Hepatic stellate cell (primary cell): ENCODE measurements around the gene SLC4A8.

ENCODE experiments used
- DNase-seq: peaks from one replicate; pipeline ENCODE4 v3.0.0; 2011; ENCODE audit warnings: low spot score

Gene SLC4A8

DNA sequence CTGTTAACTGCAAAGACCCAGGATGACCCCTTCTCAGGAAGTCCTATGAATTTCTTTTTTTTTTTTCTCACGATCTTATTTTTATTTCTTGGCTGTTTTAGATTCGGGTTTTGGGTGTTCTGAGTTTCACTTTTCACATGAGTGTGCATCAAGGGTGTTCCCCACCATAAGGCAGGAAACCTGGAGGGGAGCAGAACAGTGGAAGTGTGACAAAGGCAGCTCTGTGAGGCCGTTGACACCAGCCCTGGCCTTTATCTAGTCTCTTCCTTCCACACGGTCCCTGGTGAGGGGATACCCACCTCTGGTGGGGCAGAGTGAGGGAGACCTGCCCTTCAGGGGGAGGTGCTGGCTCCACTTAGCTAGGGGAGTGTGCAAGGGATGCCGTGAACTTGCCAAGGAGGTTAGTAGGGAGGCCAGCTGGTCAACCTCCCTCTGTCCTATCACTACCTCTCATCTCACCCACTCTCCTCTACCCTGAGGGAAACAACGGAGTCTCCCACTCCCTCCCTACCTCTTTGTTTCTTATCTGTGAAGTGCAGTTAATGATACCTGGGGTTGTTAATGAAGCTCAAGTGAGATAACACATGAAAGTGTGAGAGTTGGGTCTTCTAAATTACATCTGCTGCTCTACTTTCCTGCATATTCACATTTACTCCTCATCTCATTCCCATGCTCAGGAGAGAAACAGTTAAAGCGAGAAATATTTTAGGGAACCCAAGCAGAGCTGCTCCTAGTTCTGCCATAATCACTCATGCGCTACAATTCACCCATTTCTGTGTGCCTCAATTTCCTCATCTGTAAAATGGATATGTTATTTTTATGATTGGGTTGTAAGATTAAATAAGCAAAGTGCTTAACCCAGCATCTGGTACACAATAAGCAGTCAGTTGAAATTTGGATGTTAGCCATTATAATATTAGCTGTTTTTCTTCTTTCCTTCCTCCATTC is 29.1 kb upstream of the SLC4A8 start:
- DNase-seq: no peak

DNA sequence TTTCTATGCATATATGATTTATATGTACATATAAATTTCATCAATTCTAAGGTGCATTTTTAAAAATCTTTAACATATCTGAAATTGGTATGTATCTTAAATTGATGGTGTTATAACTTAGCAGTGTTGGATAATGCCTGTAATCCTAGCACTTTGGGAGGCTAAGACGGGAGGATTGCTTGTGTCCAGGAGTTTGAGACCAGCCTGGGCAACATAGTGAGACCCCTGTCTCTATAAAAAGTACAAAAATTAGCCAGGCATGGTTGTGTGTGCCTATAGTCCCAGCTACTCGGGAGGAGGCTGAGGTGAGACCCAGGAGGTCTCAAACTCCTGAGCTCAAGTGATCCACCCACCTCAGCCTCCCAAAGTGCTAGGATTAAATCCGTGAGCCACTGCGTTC is 27.0 kb upstream of the SLC4A8 start:
- DNase-seq: no peak

GRCh38 chr12:51399891-51400290 is 24.7 kb upstream of the SLC4A8 start:
- DNase-seq: no peak

DNA sequence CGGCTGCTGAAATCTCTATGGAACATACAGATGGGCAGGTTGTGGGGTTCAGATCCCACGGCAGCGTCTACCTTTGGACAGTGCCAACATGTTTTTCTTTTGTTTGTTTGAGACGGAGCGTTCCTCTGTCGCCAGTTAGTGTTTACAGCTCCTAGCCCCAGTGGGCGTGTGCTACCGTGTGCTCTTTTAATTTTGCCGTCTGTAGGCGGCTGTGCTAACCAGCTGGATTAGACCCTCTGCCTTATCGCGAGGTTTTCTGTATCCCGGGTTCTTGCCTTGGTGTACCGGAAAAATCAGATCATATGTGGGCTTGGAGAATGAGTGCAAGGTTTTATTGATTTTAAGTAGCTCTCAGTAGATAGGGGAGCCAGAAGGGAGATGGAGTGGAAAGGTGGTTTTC is 23.6 kb upstream of the SLC4A8 start:
- no peak for DNase-seq

DNA sequence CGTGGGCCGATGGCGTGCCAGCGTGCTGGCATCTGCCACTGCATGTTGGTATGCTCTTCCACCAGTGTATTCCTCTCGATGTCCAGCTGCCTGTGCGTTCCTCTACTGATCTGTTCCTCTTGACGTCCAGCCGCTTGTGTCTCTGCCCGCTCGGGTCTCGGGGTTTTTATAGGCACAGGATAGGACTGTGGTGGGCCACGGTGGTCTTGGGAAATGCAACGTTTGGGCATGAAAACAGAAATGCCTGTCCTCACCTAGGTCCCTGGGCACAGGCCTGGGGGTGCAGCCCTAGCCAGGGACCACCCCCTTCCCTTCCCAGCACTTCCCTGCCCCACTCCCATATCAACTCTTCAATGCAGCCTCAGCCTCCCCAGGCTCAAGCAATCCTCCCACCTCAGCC is 23.1 kb upstream of the SLC4A8 start:
- DNase-seq: no peak

DNA sequence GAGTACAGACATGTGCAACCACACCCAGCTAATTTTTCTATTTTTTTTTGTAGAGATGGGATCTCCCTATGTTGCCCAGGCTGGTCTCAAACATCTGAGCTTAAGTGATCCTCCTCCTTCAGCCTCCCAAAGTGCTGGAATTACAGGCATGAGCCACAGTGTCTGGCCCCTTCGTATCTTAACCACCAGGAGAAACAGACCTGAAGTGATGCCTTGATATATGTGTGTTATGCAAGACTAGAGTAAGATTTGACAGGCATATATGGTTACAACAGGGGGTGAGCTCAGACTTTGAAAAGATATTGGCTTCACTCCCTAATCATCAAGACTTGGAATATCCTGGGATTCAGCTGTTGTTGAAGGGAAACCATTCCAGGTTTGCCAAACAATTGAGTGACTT is 22.7 kb upstream of the SLC4A8 start:
- DNase-seq: no peak

- no peak for DNase-seq
Measured at GRCh38 chr12:51403159-51403558, 21.5 kb upstream of the SLC4A8 start.

DNA sequence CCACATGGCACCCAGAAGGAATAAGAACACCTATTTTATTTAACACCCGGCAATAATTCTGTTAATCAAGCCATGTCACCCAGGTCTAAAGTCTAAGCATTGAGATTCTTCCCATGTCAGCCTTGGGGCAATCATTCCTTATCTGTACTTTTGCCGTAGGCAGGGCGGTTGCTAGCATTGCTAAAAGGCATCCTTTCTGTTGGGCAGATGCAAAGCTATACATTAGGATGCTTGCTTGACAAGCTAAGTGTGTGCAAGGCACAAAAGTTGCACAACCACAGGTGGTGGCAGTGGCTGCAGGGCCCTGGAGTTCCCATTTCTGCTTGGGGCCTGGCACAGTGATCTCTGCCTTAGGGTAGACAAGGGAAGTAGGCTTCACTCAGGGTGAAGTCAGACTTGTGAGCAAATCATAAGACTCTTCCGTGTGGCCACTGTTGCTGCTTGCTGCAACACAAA is 20.9 kb upstream of the SLC4A8 start:
- DNase-seq: no peak

DNA sequence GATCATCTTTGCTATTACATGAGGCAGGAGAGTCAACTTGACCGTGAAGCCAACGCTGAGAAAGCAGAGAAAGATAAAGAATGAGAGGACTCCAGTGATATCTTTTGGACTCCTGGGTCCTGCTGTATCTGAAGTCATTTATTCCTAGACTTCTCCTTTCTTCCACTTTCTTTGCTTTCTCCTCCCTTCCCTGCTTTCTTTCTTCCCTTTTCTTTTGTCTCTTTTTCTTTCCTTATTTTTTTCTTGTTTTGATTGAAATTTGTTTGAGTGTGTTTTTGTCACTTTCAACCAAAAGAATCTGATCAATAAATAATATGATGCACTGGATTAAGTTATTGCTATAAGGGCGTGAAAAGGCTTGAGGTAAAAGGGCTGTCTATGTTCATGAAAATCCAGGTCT is 20.0 kb upstream of the SLC4A8 start:
- DNase-seq: no peak

DNA sequence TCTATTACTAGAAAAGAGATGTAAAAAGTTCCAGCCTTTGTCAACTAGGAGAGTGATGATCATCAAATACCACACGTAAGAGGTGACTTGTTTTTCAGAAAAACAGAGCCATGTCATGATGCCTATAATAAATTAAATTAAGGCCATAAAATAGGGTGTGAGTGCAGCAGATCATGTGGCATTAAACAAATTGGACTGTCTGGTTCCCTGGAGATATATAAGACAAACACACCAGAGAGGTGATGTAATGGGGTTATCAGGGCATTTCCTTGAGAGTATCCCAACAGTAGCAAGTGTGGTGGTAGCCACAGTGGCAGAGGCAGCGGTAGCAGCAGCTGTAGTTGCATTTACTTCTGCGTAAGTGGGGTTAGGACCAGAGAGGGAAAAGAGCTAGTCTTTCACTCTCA is 18.8 kb upstream of the SLC4A8 start:
- no peak for DNase-seq

DNA sequence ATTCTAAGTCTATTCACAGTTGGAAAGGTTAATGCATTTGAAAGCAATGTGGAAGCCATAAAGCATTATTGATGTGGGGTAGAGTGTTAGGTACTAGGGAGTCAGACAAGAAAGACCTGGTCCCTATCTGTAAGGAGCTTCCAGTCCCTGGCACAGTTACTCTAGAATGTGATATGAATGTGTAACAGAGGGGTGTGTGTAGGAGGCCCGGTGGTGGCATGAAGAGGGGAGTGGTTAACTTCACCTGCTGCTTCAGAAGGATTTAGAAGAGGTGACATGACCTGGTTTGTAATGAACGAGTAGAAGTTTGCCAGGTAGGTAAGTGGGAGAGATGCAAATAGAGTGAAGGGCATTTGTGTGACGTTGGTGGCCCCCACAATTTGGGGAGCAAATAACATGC is 18.3 kb upstream of the SLC4A8 start:
- no peak for DNase-seq

- DNase-seq: no peak
Measured at GRCh38 chr12:51406859-51407258, 17.8 kb upstream of the SLC4A8 start.

GRCh38 chr12:51407604-51408003 is 17.0 kb upstream of the SLC4A8 start:
- no peak for DNase-seq

- no peak for DNase-seq
Measured at GRCh38 chr12:51409846-51410245, 14.8 kb upstream of the SLC4A8 start.

GRCh38 chr12:51413149-51413548 is 11.5 kb upstream of the SLC4A8 start:
- no peak for DNase-seq

- DNase-seq: no peak
Measured at GRCh38 chr12:51413791-51414190, 10.8 kb upstream of the SLC4A8 start.

GRCh38 chr12:51415931-51416330 is 8.7 kb upstream of the SLC4A8 start:
- DNase-seq: no peak

DNA sequence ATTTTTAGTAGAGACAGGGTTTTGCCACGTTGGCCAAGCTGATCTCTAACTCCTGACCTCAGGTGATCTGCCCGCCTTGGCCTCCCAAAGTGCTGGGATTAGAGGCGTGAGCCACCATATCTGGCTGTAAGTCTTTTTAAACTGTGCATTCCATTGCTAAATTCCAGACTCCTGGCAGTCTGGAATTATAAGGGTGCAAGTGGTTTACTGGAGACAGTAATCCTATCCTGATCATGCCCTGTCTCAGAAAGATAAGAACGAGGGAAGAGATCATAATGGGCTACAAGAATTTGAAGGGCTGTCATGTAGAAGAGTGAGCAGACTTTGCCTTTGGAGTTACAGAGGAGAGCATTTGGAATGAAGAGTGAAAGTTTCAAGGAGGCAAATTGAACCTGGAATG is 6.8 kb upstream of the SLC4A8 start:
- DNase-seq: no peak

- peak; percentile 26 for DNase-seq
Measured at GRCh38 chr12:51419425-51420193, 5.0 kb upstream of the SLC4A8 start.

DNA sequence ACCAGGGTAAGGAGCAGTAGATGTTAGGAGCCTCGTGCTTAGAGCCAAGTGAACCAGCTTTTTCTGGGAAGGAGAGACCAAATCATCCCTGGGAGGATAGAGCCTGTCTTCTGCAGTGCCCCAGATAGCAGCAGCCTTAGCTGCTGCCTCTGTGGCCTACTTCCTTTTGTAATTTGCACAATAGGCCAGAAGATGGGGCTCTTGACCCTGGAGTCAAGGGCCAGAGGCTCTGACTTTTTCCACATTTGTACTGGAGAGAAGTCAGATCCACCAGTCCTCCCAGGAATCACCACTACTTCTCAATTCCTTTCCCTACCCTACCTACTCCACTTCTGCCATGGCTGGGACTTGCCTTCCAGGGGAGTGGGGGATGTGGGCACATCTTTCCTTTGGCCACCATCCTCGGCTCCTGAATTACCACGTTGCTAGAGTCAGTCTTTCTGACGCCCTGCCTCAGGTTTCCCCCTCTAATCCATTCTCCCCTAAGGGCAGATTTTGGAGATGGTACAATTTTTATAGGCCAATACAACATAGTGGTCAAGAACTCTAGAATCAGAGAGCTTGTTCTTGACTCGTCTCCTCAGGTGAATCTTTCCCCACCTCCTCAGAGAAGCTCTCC is 3.3 kb upstream of the SLC4A8 start:
- peak; percentile 60 for DNase-seq

GRCh38 chr12:51424094-51424661 is 453 bp upstream of the SLC4A8 start:
- DNase-seq: no peak

GRCh38 chr12:51428256-51428655 is 3.6 kb downstream of the SLC4A8 start:
- no peak for DNase-seq
